22Rv1 (cell line): ENCODE measurements around the gene TOMM22.

Source experiments
- H3K27ac ChIP-seq: fragments of 450-650 bp; 2 replicates; pipeline ENCODE4 v1.5.1; 2017
- ZFX ChIP-seq: fragments of 450-650 bp; IDR thresholded peaks from 2 replicates; pipeline ENCODE4 v1.6.1; 2017; ENCODE audit warnings: antibody characterized with exemption, borderline replicate concordance
- TF ChIP-seq, protein P1 (sequence below): fragments of 450-650 bp; IDR thresholded peaks from 2 replicates; pipeline ENCODE4 v1.5.1; 2017; ENCODE audit warnings: mild to moderate bottlenecking

TOMM22 gene

DNA sequence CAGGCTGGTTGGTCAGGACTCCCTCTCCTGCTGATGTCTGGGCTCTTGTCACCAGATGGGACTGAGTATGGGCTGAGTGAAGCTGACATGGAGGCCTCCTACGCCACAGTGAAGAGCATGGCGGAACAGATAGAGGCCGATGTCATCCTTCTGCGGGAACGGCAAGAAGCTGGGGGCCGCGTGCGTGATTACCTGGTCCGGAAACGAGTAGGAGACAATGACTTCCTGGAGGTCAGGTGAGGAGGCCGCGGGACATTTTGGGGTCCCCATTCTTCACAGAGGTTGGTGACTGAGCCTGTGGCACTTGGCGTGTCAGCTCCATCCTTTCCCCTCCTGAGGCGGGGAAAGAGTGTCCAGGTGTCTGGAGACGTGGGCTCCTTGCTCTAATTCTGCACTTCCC lies 34.1 kb downstream of the TOMM22 start:
- no peak for TF ChIP-seq ZFX
- TF ChIP-seq, protein P1, sequence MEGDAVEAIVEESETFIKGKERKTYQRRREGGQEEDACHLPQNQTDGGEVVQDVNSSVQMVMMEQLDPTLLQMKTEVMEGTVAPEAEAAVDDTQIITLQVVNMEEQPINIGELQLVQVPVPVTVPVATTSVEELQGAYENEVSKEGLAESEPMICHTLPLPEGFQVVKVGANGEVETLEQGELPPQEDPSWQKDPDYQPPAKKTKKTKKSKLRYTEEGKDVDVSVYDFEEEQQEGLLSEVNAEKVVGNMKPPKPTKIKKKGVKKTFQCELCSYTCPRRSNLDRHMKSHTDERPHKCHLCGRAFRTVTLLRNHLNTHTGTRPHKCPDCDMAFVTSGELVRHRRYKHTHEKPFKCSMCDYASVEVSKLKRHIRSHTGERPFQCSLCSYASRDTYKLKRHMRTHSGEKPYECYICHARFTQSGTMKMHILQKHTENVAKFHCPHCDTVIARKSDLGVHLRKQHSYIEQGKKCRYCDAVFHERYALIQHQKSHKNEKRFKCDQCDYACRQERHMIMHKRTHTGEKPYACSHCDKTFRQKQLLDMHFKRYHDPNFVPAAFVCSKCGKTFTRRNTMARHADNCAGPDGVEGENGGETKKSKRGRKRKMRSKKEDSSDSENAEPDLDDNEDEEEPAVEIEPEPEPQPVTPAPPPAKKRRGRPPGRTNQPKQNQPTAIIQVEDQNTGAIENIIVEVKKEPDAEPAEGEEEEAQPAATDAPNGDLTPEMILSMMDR = no peak
- no peak overlapping the region for H3K27ac ChIP-seq

DNA sequence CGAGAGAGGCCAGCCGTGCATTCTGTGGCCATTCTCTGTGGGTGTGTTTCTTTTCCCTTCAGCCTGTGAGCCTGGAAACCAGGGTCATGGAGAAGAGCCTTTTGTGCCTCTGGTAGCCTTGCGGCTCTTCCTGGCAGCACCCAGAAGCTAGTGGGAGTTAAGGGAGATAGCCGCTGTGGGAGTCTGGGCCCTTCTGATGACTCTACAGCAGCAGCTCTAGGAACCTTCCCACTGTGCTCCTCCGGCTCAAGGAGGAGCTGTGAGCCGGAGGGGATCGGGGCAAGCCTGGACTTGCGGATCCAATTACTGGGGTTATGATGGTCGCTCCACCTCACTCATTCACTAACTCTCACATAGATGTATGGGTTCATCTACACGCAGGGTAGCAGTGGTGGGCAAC lies 34.5 kb downstream of the TOMM22 start:
- TF ChIP-seq ZFX = no peak
- no peak overlapping the region for H3K27ac ChIP-seq

DNA sequence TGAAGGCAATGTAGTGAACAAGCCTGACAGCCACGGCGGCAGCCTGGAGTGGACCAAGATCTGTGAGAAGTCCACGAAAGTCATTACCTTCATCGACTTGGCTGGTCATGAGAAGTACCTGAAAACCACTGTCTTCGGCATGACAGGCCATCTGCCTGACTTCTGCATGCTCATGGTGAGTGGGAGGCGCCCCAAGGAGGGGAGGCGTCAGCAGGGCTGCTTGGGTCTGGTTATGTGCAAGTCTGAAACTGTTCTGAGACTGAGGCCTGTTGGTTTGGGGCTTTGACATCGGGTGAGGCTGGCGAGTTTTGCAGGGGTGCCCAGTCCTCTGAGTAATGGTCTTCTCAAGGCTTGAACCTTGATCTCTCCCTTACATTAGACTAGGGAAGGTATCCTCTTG lies 35.1 kb downstream of the TOMM22 start:
- no peak overlapping the region; the same call in 1 of the 2 replicates for H3K27ac ChIP-seq
- TF ChIP-seq ZFX = no peak
- TF ChIP-seq, protein P1 = no peak

DNA sequence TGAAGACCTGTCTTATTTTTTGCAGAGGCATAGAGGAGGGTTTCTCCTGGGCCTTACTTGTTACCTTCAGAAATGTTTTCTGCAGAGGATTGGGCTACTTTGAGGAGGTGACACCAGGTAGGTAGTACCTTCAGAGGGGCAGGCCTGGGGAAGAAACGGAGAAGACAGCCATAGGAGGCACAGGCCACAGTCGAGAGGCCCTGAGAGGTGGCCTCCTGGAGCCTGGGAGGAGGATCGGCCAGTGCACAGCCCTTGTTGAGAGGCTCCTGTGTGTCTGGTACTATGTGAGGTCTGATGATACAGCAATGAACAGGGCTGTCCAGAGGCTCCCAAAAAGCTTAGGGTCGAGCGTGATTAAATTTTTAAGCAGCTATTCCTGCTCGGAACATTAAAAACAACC lies 35.5 kb downstream of the TOMM22 start:
- TF ChIP-seq, protein P1 = no peak
- TF ChIP-seq ZFX = no peak

DNA sequence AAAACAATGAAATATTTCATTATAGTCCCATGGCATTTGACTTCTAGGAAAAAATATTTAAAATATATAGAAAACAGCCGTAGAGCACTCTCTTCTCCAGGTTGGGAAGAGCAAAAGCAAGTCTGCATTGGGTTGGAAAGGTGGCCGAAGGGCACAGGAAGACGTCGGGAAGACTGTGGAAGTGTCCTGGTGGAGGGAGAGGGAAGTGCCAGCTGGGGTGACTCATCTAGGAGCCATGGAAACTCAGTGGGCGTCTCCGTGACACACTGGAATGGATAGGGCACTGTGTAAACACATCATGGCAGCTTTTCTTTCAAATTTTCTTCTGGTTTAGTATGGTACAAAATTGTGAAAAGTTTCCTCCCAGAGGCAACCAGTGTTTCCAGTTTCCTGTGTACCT lies 36.7 kb downstream of the TOMM22 start:
- TF ChIP-seq ZFX = no peak
- TF ChIP-seq, protein P1 = peak; percentile 36
- peak overlapping the region; percentile 49 for H3K27ac ChIP-seq

More for the DNA sequence above, 35.5 kb downstream of the TOMM22 start:
- peak overlapping the region; percentile 49 for H3K27ac ChIP-seq

DNA sequence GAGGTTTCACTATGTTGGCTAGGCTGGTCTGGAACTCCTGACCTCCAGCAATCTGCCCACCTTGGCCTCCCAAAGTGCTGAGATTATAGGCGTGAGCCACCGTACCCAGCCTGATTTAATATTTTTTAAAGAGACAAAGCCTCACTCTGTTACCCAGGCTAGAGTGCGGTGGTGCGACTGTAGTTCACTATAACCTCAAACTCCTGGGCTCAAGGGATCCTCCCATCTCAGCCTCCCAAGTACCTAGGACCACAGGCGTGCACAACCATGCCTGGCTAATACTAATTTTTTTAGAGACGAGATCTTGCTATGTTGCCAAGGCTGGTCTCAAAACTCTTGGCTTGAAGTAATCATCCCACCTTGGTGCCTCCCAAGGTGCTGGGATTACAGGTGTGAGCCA lies 37.4 kb downstream of the TOMM22 start:
- peak overlapping the region; percentile 49; the same call in 1 of the 2 replicates for H3K27ac ChIP-seq

DNA sequence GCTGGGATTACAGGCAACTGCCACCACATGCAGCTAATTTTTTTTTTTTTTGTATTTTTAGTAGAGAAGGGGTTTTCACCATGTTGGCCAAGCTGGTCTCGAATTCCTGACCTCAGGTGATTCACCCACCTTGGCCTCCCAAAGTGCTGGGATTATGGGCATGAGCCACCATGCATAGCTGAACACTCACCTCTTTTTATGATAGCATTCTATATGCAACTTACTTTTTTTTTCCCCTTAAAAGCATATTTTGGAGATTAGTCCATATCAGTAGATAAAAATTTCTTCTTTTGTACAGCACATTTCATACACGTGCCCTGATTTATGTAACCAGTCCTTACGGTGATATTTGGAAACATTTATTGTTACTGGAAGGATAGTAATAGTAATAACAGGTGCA lies 38.6 kb downstream of the TOMM22 start:
- H3K27ac ChIP-seq = no peak overlapping the region
- no peak for TF ChIP-seq ZFX
- TF ChIP-seq, protein P1 = no peak

More for the DNA sequence above, 37.4 kb downstream of the TOMM22 start:
- TF ChIP-seq, protein P1 = no peak
- no peak for TF ChIP-seq ZFX

DNA sequence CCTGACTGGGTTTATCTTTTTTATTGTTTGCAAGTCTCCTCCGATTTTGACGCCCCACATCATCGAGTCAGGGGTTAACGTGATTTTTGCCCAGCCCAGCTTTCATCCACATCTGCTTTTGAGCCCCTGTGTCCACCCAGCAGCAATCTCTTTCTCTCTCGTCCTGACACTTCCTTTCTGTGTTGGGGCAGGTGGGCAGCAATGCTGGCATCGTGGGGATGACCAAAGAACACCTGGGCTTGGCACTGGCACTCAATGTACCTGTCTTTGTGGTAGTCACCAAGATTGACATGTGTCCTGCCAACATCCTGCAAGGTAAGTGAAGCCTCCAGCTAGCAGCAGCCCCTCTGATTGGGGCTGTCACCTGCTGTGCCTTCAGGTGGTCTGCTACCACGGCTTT lies 39.8 kb downstream of the TOMM22 start:
- TF ChIP-seq, protein P1 = no peak
- no peak for TF ChIP-seq ZFX
- no peak overlapping the region for H3K27ac ChIP-seq
